Bronchial epithelial cell (primary cell): ENCODE results near the gene PTAR1. TPM values are rescaled to one million over a fixed set of nuclear protein-coding genes. Genes with fewer than 3 reads are reported as not detected.
"Not testable (repeated sequence)": the region's sequence is repeated elsewhere in the genome, so short reads cannot be mapped to it uniquely, and the experiment has no call there.

Experiments used
- DNase-seq: peaks from one replicate; pipeline ENCODE4 v3.0.0-alpha.2; 2010; ENCODE audit warnings: low read depth
- FAIRE-seq: peaks from 2 replicates; lab custom pipeline; 2011; peaks lifted over from hg19 to GRCh38; lab: Jason Lieb, UNC
- H3K27me3 ChIP-seq: 2 replicates; pipeline ENCODE4 v1.5.1; 2011; ENCODE audit warnings: low read length; ENCODE audit not compliant: control insufficient read depth, insufficient read depth
- H3K36me3 ChIP-seq: 2 replicates; pipeline ENCODE4 v1.5.1; 2011; ENCODE audit warnings: low read length; ENCODE audit not compliant: control insufficient read depth, insufficient read depth
- H3K4me3 ChIP-seq: 2 replicates; pipeline ENCODE4 v1.5.1; 2011; ENCODE audit warnings: mild to moderate bottlenecking, low read depth, low read length, control low read depth
- total RNA-seq: library from RNA; depleted of rRNA; stranded (reverse); fragments of >200 nt; gene quantifications from 2 replicates; pipeline ENCODE4 v1.2.1, GENCODE V29; 2014
- TF ChIP-seq, protein P1 (sequence below): IDR thresholded peaks from 2 replicates; pipeline ENCODE4 v1.5.1; 2011; ENCODE audit warnings: mild to moderate bottlenecking, moderate library complexity, low read length, control low read depth, inconsistent platforms; ENCODE audit not compliant: insufficient read depth, severe bottlenecking

PTAR1 gene
- total RNA-seq, 1 donor from 2014 or later = 59.5 TPM

- Histone ChIP-seq H3K27me3 (no peaks in the 10 kb centered on the region), H3K4me3 (no peak overlapping the region), H3K36me3 (no peaks in the 10 kb centered on the region)
- no peak for FAIRE-seq
- DNase-seq = no peak
- TF ChIP-seq, protein P1, sequence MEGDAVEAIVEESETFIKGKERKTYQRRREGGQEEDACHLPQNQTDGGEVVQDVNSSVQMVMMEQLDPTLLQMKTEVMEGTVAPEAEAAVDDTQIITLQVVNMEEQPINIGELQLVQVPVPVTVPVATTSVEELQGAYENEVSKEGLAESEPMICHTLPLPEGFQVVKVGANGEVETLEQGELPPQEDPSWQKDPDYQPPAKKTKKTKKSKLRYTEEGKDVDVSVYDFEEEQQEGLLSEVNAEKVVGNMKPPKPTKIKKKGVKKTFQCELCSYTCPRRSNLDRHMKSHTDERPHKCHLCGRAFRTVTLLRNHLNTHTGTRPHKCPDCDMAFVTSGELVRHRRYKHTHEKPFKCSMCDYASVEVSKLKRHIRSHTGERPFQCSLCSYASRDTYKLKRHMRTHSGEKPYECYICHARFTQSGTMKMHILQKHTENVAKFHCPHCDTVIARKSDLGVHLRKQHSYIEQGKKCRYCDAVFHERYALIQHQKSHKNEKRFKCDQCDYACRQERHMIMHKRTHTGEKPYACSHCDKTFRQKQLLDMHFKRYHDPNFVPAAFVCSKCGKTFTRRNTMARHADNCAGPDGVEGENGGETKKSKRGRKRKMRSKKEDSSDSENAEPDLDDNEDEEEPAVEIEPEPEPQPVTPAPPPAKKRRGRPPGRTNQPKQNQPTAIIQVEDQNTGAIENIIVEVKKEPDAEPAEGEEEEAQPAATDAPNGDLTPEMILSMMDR = no peak
Measured at GRCh38 chr9:69768716-69769115, 8.9 kb upstream of the PTAR1 start.

DNA sequence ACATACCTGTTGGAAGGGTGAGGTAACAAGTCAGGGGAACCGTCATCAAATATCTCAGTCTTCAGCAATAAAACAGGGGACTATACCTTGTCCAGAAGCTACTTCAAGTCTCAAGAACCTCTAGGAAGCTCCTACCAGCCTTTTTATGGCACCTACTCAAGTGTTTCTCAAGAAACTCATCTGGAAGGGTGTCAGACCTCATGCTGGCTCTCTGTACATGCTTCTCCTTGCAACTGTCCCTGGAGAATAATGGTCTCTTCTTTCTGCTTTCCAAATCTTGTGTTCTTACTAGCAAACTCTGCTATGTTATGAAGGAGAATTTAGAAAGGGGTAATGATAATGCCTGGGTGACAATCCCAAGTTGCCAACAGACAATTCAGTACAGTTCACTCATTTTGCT lies 8.3 kb upstream of the PTAR1 start:
- TF ChIP-seq, protein P1 = no peak
- no peak for DNase-seq
- no peak for FAIRE-seq
- H3K4me3 ChIP-seq = no peak overlapping the region
- no peaks in the 10 kb centered on the region for H3K27me3 ChIP-seq
- H3K36me3 ChIP-seq = no peaks in the 10 kb centered on the region

DNA sequence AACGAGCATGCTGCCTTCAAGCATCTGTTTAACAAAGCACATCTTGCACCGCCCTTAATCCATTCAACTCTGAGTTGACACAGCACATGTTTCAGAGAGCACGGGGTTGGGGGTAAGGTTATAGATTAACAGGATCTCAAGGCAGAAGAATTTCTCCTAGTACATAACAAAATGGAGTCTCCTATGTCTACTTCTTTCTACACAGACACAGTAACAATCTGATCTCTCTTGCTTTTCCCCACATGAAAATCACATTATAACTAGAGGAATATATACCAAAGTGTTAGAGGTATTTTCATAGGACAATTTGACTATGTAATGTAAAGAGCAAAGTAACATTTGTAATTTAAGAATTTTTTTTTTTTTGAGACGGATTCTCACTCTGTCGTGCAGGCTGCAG lies 4.1 kb upstream of the PTAR1 start:
- H3K36me3 ChIP-seq, DNase-seq, H3K27me3 ChIP-seq, H3K4me3 ChIP-seq, FAIRE-seq: not testable (repeated sequence)

- Histone ChIP-seq H3K27me3 (no peaks in the 10 kb centered on the region), H3K36me3 (no peaks in the 10 kb centered on the region), H3K4me3 (no peak overlapping the region)
- FAIRE-seq (no peak), DNase-seq (no peak)
- TF ChIP-seq, protein P1 = no peak
Measured at GRCh38 chr9:69762527-69762926, 2.7 kb upstream of the PTAR1 start.

- peak overlapping the region; percentile 88 for H3K4me3 ChIP-seq
- no peaks in the 10 kb centered on the region for H3K36me3 ChIP-seq
- no peaks in the 10 kb centered on the region for H3K27me3 ChIP-seq
- FAIRE-seq (no peak), DNase-seq (no peak)
- TF ChIP-seq, protein P1 = no peak
Measured at GRCh38 chr9:69760278-69760610, 433 bp upstream of the PTAR1 start.

GRCh38 chr9:69759021-69759420 lies 790 bp downstream of the PTAR1 start:
- TF ChIP-seq, protein P1 = no peak
- DNase-seq (peak; percentile 25), FAIRE-seq (no peak)
- Histone ChIP-seq H3K27me3 (no peaks in the 10 kb centered on the region), H3K36me3 (no peaks in the 10 kb centered on the region), H3K4me3 (peak overlapping the region; percentile 88)
